Measurements from ENCODE around the gene C12orf42.

The C12orf42 gene

GRCh38 chr12:103326190-103326589 is 169.6 kb downstream of the C12orf42 start:
- TF ChIP-seq, protein P1, sequence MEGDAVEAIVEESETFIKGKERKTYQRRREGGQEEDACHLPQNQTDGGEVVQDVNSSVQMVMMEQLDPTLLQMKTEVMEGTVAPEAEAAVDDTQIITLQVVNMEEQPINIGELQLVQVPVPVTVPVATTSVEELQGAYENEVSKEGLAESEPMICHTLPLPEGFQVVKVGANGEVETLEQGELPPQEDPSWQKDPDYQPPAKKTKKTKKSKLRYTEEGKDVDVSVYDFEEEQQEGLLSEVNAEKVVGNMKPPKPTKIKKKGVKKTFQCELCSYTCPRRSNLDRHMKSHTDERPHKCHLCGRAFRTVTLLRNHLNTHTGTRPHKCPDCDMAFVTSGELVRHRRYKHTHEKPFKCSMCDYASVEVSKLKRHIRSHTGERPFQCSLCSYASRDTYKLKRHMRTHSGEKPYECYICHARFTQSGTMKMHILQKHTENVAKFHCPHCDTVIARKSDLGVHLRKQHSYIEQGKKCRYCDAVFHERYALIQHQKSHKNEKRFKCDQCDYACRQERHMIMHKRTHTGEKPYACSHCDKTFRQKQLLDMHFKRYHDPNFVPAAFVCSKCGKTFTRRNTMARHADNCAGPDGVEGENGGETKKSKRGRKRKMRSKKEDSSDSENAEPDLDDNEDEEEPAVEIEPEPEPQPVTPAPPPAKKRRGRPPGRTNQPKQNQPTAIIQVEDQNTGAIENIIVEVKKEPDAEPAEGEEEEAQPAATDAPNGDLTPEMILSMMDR (IDR thresholded peaks at IDR 0.05; ENCODE audit: low read depth, low read length), result no peak
- no peak overlapping the region for H3K4me3 ChIP-seq (ENCODE audit: low read depth, low read length)

GRCh38 chr12:103318566-103318965 is 177.2 kb downstream of the C12orf42 start:
- TF ChIP-seq, protein P1 (IDR thresholded peaks at IDR 0.05; ENCODE audit: low read depth, low read length), result no peak
- no peak overlapping the region for H3K4me3 ChIP-seq (ENCODE audit: low read depth, low read length)

DNA sequence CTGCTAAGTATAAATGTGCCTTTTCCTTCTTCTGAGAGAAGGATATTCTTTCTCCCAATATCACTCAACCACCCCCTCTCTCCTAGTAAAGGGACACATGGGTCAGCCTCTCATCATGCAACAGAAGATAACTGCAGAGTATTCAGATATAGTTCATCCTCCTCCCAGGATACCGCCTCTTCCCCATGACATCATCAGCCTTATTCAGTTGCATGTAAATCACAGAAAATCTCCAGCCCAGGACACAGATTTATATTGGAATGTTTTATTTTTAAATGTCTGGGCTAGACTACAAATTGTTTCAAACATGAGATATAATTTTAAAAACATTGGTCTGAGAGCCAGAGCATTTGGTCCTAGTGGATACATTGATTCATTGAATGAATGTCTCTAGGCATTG is 178.5 kb downstream of the C12orf42 start:
- no peak overlapping the region for H3K4me3 ChIP-seq (ENCODE audit: low read depth, low read length)
- TF ChIP-seq, protein P1 (IDR thresholded peaks at IDR 0.05; ENCODE audit: low read depth, low read length), result no peak

GRCh38 chr12:103314786-103315185 is 181.0 kb downstream of the C12orf42 start:
- TF ChIP-seq, protein P1 (IDR thresholded peaks at IDR 0.05; ENCODE audit: low read depth, low read length), result no peak
- H3K4me3 ChIP-seq (ENCODE audit: low read depth, low read length), result no peak overlapping the region

DNA sequence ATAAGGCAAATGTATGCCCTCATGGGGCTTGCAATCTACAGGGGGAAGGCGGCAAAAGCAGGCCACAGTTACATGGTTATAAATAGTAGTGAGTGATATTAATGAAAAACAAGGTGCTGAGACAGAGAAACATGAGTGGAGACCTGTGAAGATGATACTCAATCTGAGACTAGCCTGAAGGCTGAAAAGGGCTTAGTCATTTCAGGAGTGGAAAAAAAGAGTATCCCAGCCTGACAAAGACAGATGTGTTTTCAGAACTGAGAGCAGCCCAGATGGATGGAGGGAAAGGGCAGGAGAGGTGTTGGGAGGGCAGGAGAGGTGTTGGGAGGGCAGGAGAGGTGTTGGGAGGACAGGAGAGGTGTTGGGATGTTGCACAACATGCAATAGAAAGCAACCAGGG is 181.9 kb downstream of the C12orf42 start:
- H3K4me3 ChIP-seq (ENCODE audit: low read depth, low read length), result no peak overlapping the region
- TF ChIP-seq, protein P1 (IDR thresholded peaks at IDR 0.05; ENCODE audit: low read depth, low read length), result no peak

DNA sequence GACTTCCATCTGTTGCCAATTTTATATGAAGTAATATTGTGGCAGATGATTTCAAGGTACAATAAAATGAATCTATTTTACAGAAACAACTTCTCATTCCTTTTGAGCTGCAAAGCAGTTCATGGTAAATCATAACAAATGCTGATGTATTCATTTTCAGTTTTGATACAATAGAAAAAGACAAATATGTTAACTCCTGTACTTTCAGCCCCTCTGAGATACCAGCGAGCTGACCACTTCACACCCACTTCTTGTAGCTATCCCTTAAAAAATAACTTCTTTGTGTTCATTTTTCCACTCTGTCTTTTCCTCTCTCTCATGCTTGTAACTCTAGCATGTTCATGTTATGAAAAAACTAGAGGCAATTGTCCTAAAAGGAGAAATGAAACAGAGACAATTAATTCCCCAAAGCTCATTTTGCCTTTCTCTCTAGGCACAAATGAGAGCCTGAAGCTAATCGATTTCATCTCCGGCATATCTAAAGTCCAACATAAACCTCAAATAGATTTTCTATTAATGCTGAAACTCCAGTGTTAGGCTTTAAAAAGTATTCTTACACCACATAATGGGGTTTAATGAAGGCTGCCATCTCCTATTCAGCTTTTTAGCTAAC is 182.9 kb downstream of the C12orf42 start:
- no peak overlapping the region for H3K4me3 ChIP-seq (ENCODE audit: low read depth, low read length)
- TF ChIP-seq, protein P1 (IDR thresholded peaks at IDR 0.05; ENCODE audit: low read depth, low read length), result no peak

DNA sequence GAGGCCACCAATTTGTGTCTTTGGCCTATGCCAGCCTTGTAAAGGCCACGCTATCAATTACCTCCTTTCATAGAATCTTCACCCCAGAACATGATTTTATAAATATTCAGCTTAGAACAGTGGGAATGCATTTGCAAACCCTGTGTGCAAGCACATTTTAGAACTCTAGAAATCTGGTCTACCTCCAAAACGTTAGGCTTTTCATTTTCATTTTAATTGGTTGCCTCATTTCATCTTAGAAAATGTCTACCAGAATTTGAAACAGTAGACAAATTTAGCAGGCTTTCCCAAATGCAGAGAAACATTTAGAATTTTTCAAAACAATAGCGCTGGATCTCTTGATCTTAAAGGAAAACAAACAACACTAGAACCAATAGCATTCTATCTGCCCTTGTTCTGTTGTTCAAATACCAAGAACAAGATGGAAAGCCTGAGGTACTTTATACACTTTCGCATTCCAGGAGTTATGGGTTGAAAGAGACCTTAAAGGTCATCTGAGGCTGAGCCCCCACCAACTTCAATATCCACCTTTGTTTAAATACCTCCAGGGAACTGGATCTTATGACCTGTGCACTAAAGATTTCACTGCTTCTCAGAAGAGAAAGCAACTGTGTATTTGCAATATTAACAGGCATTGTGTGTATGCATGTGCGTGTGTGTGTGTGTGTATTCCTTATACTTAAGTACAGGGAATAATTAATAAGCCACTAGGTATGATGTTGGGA is 185.1 kb downstream of the C12orf42 start:
- TF ChIP-seq, protein P1 (IDR thresholded peaks at IDR 0.05; ENCODE audit: low read depth, low read length), result no peak

More for the DNA sequence above, 185.1 kb downstream of the C12orf42 start:
- no peak overlapping the region for H3K4me3 ChIP-seq (ENCODE audit: low read depth, low read length)
